AG04449 (cell line): ENCODE results near the gene PBX4.

Source experiments
- CTCF ChIA-PET: fragments of 350-600 bp; formaldehyde crosslinking; extraction: SDS; loops from one replicate; lab custom pipeline; 2021; ENCODE audit warnings: antibody characterized with exemption; lab: Yijun Ruan, JAX
- POLR2A ChIA-PET: fragments of 400-600, 350-600 bp; formaldehyde crosslinking; extraction: SDS; loops from one replicate; lab custom pipeline; 2020; ENCODE audit warnings: antibody characterized with exemption, inconsistent platforms; lab: Yijun Ruan, JAX
- DNase-seq: peaks from one replicate; pipeline ENCODE4 v3.0.0-alpha.2; 2010; ENCODE audit warnings: low read depth, low spot score
- H3K4me3 ChIP-seq: 2 replicates; pipeline ENCODE4 v1.5.1; 2011; ENCODE audit warnings: low read depth, mild to moderate bottlenecking, control low read depth, low read length
- CTCF ChIP-seq: IDR thresholded peaks from one replicate; pipeline ENCODE4 v1.5.1; 2011; ENCODE audit warnings: mild to moderate bottlenecking, moderate library complexity, low read length, control low read depth, inconsistent platforms; ENCODE audit not compliant: insufficient read depth; ENCODE audit errors: missing control alignments

The PBX4 gene

DNA sequence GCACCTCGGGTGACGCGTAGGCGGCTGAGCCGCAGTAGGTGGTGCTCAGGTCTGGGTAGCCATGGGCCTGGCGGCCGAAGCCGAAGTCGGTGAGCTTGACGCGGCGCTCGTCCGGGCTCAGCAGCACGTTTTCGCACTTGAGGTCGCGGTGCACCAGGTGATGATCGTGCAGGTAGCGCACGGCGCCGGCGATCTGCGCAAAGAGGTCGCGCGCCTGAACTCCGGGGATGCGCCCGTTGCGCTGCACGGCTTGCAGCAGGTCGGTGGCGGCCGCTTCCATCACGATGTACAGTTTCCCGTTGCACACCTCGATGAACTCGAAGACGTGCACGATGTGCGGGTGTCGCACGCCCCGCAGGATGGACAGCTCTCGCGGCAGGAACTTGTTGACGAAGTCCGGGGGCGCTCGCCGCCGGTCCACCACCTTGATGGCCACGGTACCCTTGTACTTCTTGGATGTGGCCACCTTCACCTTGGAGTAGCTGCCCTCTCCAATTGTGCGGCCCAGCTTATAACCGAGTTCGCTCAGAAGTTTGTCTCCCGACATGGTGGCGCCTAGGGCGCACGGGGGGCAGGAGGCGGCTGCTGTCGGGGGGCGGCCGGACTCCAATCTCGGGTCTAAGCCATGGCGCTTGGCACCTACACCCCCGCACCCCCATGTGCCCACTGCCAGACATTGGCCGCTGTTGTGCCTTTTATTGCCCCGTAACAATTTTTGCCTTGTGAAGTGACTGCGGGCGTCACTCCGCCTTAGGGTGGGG is 103.4 kb downstream of the PBX4 start, which contains the start of gene TSSK6:
Gene TSSK6, minus strand, starts transcription at position 668 of the 761 bp plus-strand sequence. Its CDS starts 121 bp downstream, at position 547.
- ChIA-PET POLR2A (interaction anchor here (1.0 to 1.6 kb wide), 2 partner anchors 10 to 17 kb away, joined by 3 read pairs; no protein-coding TSS in a partner anchor), CTCF (interaction anchor here (1.1 to 3.5 kb wide), 4 partner anchors 17 to 153 kb away, joined by 4 to 22 read pairs (median 10); no protein-coding TSS in a partner anchor)
- TF ChIP-seq CTCF, result no peak
- DNase-seq, result no peak
- peak within 1 kb of the TSS; percentile 66 for H3K4me3 ChIP-seq

GRCh38 chr19:19514215-19514657 is 104.3 kb downstream of the PBX4 start:
- H3K4me3 ChIP-seq, result peak overlapping the region; percentile 27
- POLR2A ChIA-PET, result interaction anchor here (0.6 kb wide), 1 partner anchor 83 kb away, joined by 3 read pairs; no protein-coding TSS in a partner anchor
- CTCF ChIA-PET, result interaction anchor here (1.4 kb wide), 1 partner anchor 15 kb away, joined by 3 read pairs; the partner anchor contains the start of gene YJEFN3
- TF ChIP-seq CTCF, result no peak
- DNase-seq, result no peak

DNA sequence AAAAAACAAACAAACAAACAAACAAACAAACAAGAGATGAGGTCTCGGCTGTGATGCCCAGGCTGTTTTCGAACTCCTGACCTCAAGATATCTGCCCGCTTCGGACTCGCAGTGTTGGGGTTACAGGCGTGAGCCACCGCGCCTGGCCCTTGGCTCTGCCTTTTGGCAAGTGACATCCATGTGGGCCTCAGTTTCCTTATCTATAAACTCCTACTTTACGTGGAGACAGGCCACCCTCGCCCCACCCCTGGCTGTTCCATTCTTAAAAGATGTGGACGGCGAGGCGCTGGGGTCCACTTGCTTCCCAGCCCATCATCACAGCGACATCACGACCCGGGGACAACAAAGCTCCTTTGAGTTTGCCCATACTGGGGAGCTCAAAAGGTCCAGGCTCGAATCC is 104.8 kb downstream of the PBX4 start:
- ChIA-PET POLR2A (interaction anchor here (0.6 kb wide), 1 partner anchor 83 kb away, joined by 3 read pairs; no protein-coding TSS in a partner anchor), CTCF (interaction anchor here (1.4 kb wide), 1 partner anchor 16 kb away, joined by 3 read pairs; the partner anchor contains the start of gene YJEFN3)
- TF ChIP-seq CTCF, result no peak
- DNase-seq, result no peak
- no peak overlapping the region for H3K4me3 ChIP-seq
